ENCODE data around the gene SP110.
A peak's percentile ranks its signal among the peaks of the same experiment; 100 is the strongest.

SP110 gene

DNA sequence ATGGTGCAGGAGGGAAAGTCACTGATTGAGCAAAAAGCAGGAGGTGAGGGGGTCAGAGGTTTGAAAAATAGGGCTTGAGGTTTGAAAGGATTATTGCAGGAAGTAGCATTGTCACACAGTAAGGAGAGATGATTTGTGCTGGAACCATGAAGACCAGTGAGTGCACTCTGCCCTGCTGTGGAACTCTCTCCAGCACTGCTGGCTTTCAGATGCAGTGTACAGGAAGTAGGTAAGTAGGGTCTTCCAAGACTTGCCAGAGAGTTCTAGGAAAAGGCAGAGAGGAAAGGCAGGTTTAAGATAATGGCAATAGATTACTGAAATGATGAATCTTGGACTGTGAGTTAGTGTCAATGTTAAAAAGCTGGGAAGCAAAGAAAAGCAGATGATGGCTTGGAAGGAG is 11.2 kb downstream of the SP110 start:
- Histone ChIP-seq H3K27me3 (ENCODE audit: control insufficient read depth, insufficient read depth, low read length, poor library complexity, severe bottlenecking) (no peaks in the 10 kb centered on the region), H3K27ac (ENCODE audit: insufficient read depth, low read depth, low read length, poor library complexity, severe bottlenecking) (no peak overlapping the region), H3K36me3 (ENCODE audit: control insufficient read depth, insufficient read depth, low read length) (no peaks in the 10 kb centered on the region), H3K9me3 (ENCODE audit: control insufficient read depth, low read length) (no peaks in the 10 kb centered on the region), H3K4me1 (ENCODE audit: control insufficient read depth, insufficient read depth, low read length) (no peaks in the 10 kb centered on the region), H3K4me3 (ENCODE audit: insufficient read depth, low read depth, low read length) (no peak overlapping the region)

- no peaks in the 10 kb centered on the region for H3K4me1 ChIP-seq (ENCODE audit: control insufficient read depth, insufficient read depth, low read length)
- H3K4me3 ChIP-seq (ENCODE audit: insufficient read depth, low read depth, low read length), result no peak overlapping the region
- H3K27me3 ChIP-seq (ENCODE audit: control insufficient read depth, insufficient read depth, low read length, poor library complexity, severe bottlenecking), result no peaks in the 10 kb centered on the region
- H3K27ac ChIP-seq (ENCODE audit: insufficient read depth, low read depth, low read length, poor library complexity, severe bottlenecking), result no peak overlapping the region
- WGBS, 2 experiments, result 91 to 94% methylated on average over 2 of the region's 2 CpGs
- no peaks in the 10 kb centered on the region for H3K36me3 ChIP-seq (ENCODE audit: control insufficient read depth, insufficient read depth, low read length)
- H3K9me3 ChIP-seq (ENCODE audit: control insufficient read depth, low read length), result no peaks in the 10 kb centered on the region
Observed at GRCh38 chr2:230205721-230206120, 14.1 kb downstream of the SP110 start.

DNA sequence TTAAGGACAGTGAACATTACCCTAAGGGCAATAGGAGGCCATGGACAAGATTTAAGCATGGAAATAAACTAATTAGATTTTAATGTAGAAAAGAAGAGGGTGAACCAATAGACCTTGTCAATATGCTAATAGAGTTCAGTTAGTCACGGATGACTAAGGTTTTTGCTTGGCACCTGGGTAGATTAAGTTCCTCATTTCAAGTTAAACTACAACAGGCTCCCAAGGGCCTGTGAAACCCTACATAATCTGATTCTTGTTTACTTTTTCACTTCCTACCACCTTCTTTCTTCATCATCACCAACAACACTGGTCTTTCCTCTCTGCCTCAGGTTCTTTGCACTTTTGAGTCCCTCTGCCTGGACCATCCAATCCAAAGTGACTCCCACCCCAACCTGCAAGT is 14.8 kb downstream of the SP110 start:
- 88 to 89% methylated on average over 1 of the region's 1 CpG for WGBS, 2 experiments
- Histone ChIP-seq H3K4me3 (ENCODE audit: insufficient read depth, low read depth, low read length) (no peak overlapping the region), H3K4me1 (ENCODE audit: control insufficient read depth, insufficient read depth, low read length) (no peaks in the 10 kb centered on the region), H3K9me3 (ENCODE audit: control insufficient read depth, low read length) (no peaks in the 10 kb centered on the region), H3K27ac (ENCODE audit: insufficient read depth, low read depth, low read length, poor library complexity, severe bottlenecking) (no peak overlapping the region), H3K27me3 (ENCODE audit: control insufficient read depth, insufficient read depth, low read length, poor library complexity, severe bottlenecking) (no peaks in the 10 kb centered on the region), H3K36me3 (ENCODE audit: control insufficient read depth, insufficient read depth, low read length) (no peaks in the 10 kb centered on the region)

- WGBS, 2 experiments, result 95 to 96% methylated on average over 14 of the region's 15 CpGs
- Histone ChIP-seq H3K36me3 (ENCODE audit: control insufficient read depth, insufficient read depth, low read length) (no peaks in the 10 kb centered on the region), H3K27me3 (ENCODE audit: control insufficient read depth, insufficient read depth, low read length, poor library complexity, severe bottlenecking) (no peaks in the 10 kb centered on the region), H3K27ac (ENCODE audit: insufficient read depth, low read depth, low read length, poor library complexity, severe bottlenecking) (no peak overlapping the region), H3K9me3 (ENCODE audit: control insufficient read depth, low read length) (no peaks in the 10 kb centered on the region), H3K4me3 (ENCODE audit: insufficient read depth, low read depth, low read length) (no peak overlapping the region), H3K4me1 (ENCODE audit: control insufficient read depth, insufficient read depth, low read length) (no peaks in the 10 kb centered on the region)
Observed at GRCh38 chr2:230203110-230203676, 16.6 kb downstream of the SP110 start.

DNA sequence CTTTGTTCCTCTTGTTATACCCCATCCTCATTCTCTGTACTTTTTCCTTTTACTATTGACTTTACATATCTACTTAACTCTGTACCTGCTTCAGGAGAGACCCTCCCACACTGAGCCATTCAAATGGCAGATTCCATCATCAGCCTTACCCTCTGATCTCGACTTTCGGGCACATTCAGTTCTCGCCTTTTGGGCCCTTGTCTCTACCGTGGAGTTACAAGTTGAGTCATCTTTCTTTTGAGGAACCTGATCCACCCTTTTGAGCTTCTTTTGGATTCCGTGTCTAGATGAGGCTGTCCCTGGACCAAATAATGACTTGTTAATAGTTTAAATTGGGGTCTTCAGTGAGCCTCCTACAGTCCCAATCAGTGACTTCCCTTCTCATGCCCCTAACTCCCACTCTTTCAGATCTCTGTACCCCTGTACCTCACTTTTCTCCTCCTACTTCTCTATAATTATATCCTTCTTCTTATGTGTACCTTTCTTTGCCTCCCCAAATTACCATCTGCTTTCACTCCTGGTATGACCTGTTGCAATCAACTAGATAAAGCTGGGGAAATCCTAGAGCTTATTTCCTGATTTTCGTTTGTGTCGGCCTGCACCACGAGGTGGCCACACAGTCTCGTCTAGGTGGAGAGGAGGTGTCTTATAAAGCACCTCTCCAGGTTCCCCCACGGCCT is 17.2 kb downstream of the SP110 start:
- Histone ChIP-seq H3K9me3 (ENCODE audit: control insufficient read depth, low read length) (no peaks in the 10 kb centered on the region), H3K36me3 (ENCODE audit: control insufficient read depth, insufficient read depth, low read length) (no peaks in the 10 kb centered on the region), H3K4me3 (ENCODE audit: insufficient read depth, low read depth, low read length) (no peak overlapping the region), H3K27ac (ENCODE audit: insufficient read depth, low read depth, low read length, poor library complexity, severe bottlenecking) (no peak overlapping the region), H3K27me3 (ENCODE audit: control insufficient read depth, insufficient read depth, low read length, poor library complexity, severe bottlenecking) (no peaks in the 10 kb centered on the region), H3K4me1 (ENCODE audit: control insufficient read depth, insufficient read depth, low read length) (no peaks in the 10 kb centered on the region)
- 93 to 94% methylated on average over 10 of the region's 10 CpGs for WGBS, 2 experiments

DNA sequence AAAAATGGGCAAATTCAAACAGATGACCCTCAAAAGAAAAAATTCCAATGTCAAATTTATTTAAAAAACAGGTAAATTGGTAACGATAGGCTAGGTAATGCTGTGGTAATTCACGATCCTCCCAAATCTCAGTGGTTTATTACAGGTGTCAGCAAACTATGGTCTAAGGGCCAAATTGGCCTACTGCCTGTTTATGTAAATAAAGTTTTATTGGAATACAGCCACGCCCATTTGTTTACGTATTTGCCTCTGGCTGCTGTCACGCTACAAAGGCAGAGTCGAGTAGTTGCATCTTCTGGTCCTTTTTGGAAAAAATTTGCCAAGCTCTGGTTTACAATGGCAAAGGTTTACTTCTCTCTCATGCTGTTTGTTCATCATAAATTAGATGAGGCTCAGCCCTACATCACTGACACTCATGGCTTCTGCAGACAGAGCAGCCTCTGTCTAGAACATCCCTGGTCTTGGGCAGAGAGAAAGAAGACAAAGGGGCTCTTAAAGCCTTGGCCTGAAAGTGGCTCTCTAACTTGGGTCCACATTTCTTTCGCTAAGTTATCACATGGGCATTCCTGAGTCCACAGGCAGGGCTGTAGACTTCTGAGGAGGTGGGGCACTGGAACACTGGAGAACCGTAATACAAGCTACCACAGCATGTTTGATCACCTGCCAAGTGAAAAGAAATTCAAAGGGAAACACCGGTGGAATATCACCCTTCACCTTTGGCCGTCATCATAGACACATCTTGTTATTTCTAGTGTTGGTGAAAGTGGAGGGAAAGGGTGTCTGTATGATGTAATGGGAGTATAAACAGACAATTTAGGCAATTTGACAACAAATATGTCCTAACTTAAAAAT is 34.8 kb downstream of the SP110 start:
- Histone ChIP-seq H3K9me3 (ENCODE audit: control insufficient read depth, low read length) (peaks cover 2% of the 10 kb centered on the region), H3K36me3 (ENCODE audit: control insufficient read depth, insufficient read depth, low read length) (no peaks in the 10 kb centered on the region), H3K4me3 (ENCODE audit: insufficient read depth, low read depth, low read length) (no peak overlapping the region), H3K27ac (ENCODE audit: insufficient read depth, low read depth, low read length, poor library complexity, severe bottlenecking) (no peak overlapping the region), H3K4me1 (ENCODE audit: control insufficient read depth, insufficient read depth, low read length) (no peaks in the 10 kb centered on the region), H3K27me3 (ENCODE audit: control insufficient read depth, insufficient read depth, low read length, poor library complexity, severe bottlenecking) (no peaks in the 10 kb centered on the region)
- WGBS, 2 experiments, result 85% methylated on average over 10 of the region's 10 CpGs

- Histone ChIP-seq H3K36me3 (ENCODE audit: control insufficient read depth, insufficient read depth, low read length) (no peaks in the 10 kb centered on the region), H3K27ac (ENCODE audit: insufficient read depth, low read depth, low read length, poor library complexity, severe bottlenecking) (no peak overlapping the region), H3K4me1 (ENCODE audit: control insufficient read depth, insufficient read depth, low read length) (peaks cover 13% of the 10 kb centered on the region), H3K4me3 (ENCODE audit: insufficient read depth, low read depth, low read length) (no peak overlapping the region), H3K27me3 (ENCODE audit: control insufficient read depth, insufficient read depth, low read length, poor library complexity, severe bottlenecking) (no peaks in the 10 kb centered on the region), H3K9me3 (ENCODE audit: control insufficient read depth, low read length) (peaks cover 2% of the 10 kb centered on the region)
- WGBS, 2 experiments, result 95 to 96% methylated on average over 2 of the region's 2 CpGs
Observed at GRCh38 chr2:230181195-230181594, 38.6 kb downstream of the SP110 start.

- H3K27ac ChIP-seq (ENCODE audit: insufficient read depth, low read depth, low read length, poor library complexity, severe bottlenecking), result no peak overlapping the region
- no peak overlapping the region for H3K4me3 ChIP-seq (ENCODE audit: insufficient read depth, low read depth, low read length)
- H3K27me3 ChIP-seq (ENCODE audit: control insufficient read depth, insufficient read depth, low read length, poor library complexity, severe bottlenecking), result no peaks in the 10 kb centered on the region
- no peaks in the 10 kb centered on the region for H3K36me3 ChIP-seq (ENCODE audit: control insufficient read depth, insufficient read depth, low read length)
- H3K4me1 ChIP-seq (ENCODE audit: control insufficient read depth, insufficient read depth, low read length), result peaks cover 13% of the 10 kb centered on the region
- WGBS, 2 experiments, result 68% methylated on average over 7 of the region's 7 CpGs
- peaks cover 2% of the 10 kb centered on the region for H3K9me3 ChIP-seq (ENCODE audit: control insufficient read depth, low read length)
Observed at GRCh38 chr2:230179907-230180306, 39.9 kb downstream of the SP110 start.

DNA sequence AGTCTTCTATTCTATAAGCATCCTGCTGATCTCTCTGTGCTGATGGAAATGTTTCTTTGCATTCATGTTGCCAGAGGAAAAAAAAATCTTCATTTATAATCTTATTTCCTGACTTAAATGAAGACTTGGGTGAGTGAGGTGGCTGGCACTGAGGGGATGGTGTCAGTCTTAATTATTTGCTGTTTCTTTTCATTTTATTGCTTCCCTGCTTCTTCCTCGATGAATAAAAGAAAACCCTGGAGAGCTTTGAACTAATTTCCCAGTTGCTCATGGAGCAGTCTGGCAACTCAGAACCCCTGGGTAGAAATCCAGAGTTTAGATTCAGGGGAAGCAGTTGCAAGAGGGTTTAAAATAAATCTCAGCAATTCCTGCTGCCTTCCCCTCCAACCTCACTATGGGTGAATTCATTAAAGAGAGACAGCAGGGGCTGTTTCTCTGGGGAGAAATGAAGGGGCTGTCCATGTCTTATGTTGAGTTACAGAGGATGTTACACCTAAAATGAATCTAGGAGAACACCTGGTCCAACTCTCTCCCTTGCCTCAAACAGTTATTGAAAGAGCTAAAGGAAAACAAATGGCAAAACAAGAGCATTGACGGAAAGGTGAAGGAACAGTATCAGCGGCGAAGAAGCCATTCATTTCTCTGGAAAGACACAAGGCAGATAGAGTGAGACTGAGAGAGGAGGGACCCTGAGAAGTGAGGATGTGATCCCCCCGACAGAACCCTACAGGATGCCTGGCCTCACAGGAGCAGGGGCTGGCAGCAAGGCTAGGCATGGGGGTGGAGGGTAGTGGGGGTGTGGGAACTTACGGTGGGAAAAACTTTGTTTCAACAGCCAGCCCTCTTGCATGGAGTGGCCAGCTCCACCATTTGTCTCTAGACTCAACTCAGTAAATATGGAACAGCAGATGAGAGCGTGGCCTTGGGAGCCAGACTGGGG is 41.0 kb downstream of the SP110 start:
- 80 to 83% methylated on average over 7 of the region's 7 CpGs for WGBS, 2 experiments
- Histone ChIP-seq H3K27me3 (ENCODE audit: control insufficient read depth, insufficient read depth, low read length, poor library complexity, severe bottlenecking) (no peaks in the 10 kb centered on the region), H3K9me3 (ENCODE audit: control insufficient read depth, low read length) (peaks cover 2% of the 10 kb centered on the region), H3K36me3 (ENCODE audit: control insufficient read depth, insufficient read depth, low read length) (no peaks in the 10 kb centered on the region), H3K4me3 (ENCODE audit: insufficient read depth, low read depth, low read length) (no peak overlapping the region), H3K27ac (ENCODE audit: insufficient read depth, low read depth, low read length, poor library complexity, severe bottlenecking) (peak overlapping the region; percentile 53), H3K4me1 (ENCODE audit: control insufficient read depth, insufficient read depth, low read length) (peaks cover 13% of the 10 kb centered on the region)

All from ectodermal cell (in vitro differentiated cells).